Ecto neural progenitor cell (in vitro differentiated cells): Measurements from ENCODE around the gene AKT1S1.
"Not testable (repeated sequence)": the region's sequence is repeated elsewhere in the genome, so short reads cannot be mapped to it uniquely, and the experiment has no call there.

ENCODE experiments used
- DNase-seq: peaks from one replicate; pipeline ENCODE4 v3.0.0-alpha.2; 2018; ENCODE audit warnings: low spot score

The AKT1S1 gene

DNA sequence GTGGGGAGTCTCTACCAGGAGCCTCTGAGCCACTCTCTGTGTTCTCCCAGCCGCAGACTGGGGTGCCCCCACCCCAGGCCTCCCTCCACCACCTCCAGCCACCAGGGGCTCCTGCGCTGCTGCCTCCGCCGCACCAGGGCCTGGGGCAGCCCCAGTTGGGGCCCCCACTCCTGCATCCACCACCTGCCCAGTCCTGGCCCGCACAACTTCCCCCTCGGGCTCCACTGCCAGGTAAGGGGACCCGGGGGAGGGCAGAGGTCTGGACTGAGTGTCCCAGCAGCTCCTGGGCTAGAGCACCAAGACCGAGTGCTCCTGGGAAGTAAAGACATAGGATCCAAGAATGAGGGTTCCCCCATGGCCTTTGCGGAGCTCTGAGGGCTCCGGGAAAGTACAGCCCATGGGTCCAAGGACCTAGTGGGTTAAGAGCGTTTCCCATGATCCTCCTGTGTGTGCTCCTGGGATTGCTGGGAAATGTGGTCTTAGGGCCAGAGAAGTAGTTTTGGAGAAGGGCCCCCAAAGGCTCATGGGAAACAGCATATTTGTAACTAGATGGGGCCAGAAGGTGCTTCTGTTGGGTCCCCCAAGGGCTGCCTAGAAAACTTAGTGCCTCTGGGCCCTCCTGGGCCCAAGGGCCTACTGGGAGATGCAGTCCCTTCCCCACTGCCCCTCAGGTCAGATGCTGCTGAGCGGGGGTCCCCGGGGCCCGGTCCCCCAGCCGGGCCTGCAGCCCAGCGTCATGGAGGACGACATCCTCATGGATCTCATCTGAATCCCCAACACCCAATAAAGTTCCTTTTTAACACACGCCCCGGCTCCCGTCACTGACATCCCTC is 40.8 kb downstream of the AKT1S1 start:
- DNase-seq, result no peak

DNA sequence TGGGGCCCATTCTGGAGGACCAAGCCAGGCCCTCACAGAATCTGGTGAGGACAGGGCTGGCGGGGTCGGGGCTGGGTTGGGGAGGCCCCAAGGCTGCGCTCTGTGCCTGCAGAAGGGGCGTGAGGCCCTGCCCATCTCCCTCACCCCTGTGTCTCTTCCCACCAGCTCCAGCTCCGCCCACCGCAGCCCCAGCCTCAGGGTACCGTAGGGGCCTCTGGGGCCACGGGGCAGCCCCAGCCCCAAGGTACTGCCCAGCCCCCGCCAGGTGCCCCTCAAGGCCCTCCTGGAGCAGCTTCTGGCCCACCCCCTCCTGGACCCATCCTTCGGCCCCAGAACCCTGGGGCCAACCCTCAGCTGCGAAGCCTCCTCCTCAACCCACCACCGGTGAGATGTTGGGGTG is 41.6 kb downstream of the AKT1S1 start:
- no peak for DNase-seq

DNA sequence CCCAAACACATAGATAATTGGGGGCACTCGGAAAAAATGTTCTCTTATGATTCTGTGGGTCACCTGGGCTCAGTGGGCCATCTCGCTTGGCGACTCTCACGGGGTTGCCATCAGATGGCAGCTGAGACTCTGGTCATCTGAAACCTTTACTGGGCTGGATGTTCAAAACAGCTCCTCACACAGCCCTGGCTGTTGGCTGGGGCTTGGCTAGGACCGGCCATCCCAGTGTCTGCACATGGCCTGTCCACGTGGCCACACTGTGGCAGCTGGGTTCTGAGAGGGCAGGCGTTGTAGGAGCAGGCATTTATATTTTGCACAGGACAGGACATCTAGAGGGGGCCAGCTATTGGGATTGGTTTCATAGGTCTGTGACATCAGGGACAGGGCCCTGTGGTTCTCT is 43.6 kb downstream of the AKT1S1 start:
- DNase-seq, result no peak

DNA sequence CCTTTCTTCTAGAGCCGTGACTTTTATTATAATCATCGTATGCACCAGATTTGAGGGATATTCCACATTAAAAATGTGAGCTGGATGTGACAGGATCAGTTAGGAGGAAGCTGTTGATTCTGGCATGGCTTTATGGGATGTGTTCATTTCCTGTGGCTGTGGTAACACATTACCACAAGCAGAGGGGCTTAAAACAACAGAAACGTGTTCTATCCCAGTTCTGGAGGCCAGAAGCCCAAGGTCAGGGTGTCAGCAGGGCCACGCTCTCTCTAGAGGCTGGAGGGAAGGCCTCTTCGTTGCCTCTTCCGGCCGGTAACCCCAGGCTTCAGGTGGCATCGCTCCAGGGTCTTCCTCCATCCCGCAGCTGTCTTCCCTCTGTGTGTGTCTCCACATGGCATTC is 44.6 kb downstream of the AKT1S1 start:
- no peak for DNase-seq

DNA sequence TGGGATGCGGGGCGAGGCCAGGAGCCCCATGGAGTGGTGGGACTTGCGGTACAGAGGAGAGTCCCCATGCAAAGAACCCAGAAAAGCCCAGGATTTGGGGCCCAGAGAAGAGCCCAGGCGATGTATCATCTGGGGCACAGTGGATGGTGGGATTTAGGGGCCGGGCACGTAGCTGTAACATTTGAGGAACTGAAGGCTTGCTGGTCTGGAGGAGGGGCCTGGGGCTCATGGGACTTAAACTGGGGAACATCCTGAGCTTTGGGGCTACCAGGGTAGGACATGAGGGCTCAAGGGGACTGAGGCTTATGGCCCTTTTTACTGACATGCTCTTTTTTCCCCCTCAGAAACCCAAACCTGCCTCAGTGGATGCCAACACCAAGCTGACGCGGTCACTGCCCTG is 45.6 kb downstream of the AKT1S1 start:
- DNase-seq, result no peak

DNA sequence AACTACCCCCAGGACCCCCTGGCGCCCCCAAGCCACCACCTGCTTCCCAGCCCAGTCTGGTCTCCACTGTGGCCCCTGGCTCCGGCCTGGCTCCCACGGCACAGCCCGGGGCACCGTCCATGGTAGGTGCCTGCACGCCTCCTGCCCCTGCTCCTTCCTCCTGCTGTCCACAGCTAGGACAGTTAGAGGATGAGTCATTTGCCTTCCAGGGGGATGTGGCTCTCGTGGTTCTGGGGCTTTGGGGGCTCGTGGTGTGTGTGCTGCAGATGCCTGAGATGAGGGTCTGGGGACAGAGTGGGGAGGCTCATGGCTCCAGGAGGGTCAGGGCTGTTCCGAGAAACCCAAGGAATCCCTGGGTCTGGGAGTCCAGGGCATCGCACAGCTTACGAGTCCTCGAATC is 46.4 kb downstream of the AKT1S1 start:
- no peak for DNase-seq

DNA sequence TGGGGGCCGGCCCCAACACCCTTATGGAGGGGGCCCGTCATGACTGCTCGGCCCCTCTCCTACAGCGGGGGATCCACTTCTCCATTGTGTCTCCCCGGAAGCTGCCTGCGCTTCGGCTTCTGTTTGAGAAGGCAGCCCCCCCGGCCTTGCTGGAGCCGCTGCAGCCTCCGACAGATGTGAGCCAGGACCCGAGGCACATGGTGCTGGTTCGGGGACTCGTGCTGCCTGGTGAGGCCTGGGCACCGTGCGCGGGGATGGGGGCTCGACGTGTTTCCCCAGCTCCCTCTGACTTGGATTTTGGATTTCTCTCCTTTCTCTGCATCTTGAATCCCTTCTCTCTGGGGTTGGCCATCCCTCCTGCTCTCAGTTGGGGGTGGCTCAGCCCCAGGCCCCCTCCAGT is 47.4 kb downstream of the AKT1S1 start:
- no peak for DNase-seq

DNA sequence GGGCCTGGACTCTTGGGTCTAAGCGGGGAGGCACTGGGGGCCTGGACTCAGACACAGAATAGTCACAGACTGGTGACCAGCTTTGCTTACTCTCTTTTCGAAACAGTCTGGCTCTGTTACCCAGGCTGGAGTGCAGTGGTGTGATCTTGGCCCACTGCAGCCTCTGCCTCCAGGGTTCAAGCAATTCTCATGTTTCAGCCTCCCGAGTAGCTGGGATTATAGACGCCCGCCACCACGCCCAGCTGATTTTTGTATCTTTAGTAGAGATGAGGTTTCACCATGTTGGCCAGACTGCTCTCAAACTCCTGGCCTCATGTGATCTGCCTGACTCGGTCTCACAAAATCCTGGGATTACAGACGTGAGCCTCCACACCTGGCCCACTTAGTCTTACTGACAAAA is 48.0 kb downstream of the AKT1S1 start:
- no peak for DNase-seq

DNA sequence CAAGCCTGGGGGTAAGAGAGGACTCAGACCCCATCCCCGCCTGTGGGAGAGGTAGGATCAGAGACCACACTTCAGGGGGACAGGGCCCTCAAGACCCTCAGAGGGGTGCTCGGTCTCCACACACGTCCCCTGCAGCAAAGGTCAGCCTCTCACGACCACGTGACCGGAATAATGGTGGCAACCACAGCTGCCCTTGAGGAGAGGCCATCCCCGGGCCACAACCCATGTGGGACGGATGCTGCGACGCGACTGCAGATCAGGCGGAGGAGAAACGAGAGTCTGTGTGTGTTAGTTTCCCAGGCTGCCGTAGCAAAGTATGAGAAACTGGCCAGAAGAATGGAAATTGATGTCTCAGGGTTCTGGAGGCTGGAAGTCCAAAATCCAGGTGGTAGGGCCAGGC is 50.1 kb downstream of the AKT1S1 start:
- no peak for DNase-seq

DNA sequence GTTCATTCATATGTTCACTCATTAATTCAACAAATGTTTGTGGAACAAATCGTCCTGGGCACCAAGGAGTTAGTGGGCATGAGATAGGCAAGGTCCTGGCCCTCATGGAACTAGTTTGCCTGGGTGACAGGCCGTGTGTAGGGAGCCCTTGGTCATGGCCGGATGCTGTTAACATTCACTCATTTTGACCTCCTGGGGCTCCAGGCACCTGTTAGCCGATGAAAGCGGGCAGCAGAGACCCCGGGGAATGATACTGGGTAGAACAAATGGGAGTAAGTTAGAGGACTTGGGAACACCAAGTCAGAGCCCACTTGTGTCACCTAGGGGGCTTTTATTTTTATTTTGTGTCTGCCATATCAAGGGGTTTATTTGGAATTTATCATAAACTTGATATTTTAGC is 52.5 kb downstream of the AKT1S1 start:
- DNase-seq, result no peak

DNA sequence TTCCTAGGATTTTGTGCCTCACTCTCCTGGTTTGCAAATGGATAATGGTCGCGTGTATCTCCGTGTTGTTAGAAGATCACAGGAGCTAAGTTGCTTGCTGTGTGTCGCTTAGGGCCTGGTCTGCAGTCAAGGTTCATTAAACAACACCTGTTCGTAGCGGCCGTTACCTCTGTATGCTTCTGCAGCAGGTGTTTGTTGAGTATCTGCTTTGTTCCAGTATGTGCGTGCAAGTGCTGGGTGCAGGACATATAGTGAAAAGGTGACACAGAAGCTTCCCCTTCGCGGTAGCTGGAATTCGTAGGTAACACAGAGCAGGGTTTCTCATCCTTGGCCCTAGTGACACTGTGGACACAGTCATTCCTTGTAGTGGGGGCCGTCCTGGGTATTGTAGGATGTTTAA is 53.7 kb downstream of the AKT1S1 start:
- DNase-seq, result no peak

DNA sequence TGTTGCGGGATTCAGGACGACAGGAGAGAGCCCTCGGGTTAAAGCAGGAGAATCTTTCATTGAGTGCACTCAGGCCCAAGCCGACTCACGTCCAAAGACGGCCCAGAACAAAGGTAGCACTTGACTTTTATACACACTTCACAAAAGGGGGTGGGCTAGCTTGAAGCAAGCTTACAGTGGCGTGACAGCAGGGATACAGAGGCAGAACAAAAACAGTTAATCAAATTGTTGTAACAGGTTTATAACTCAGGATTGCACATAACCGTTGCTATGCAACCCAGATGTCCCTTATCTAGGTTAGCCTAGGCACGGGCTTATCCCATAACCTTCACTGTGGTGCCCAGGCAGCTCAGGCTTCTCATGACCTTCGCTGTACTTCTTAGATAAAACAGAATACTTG is 57.0 kb downstream of the AKT1S1 start:
- no peak for DNase-seq

DNA sequence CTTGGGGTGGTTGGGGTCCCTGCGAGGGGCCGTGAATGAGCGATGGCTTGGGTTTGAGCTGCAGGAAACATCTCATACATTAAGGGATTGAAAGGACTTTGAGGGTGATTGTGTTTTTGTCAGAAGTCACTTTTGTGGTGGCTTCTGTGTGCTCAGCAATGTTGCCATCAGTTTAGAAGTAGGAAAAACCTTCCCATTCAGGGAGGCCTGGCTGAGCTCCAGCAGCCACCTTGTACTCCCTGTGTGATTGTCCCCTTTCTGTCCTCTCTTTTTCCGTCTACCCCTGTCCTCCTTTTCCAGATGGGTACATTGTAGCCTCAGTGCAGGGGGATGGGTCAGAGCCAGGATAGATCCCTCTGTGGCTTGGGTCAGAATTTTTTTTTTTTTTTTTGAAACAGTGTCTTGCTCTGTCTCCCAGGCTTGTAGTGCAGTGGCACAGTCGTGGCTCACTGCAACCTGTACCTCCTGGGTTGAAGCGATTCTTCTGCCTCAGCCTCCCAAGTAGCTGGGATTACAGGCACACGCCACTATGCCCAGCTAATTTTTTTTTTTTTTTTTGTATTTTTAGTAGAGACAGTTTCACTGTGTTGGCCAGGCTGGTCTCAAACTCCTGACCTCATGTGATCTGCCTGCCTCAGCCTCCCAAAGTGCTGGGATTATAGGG is 57.6 kb downstream of the AKT1S1 start:
- DNase-seq, result not testable (repeated sequence)
